Brain microvascular endothelial cell (primary cell): ENCODE data around the gene AGO3.

ENCODE experiments used
- DNase-seq: peaks from one replicate; pipeline ENCODE4 v3.0.0-alpha.2; 2020
- H3K27ac ChIP-seq: fragments of 250-450 bp; sonication (Bioruptor Pico); 2 replicates; pipeline ENCODE4 v1.5.1; 2020; ENCODE audit warnings: mild to moderate bottlenecking, moderate library complexity
- H3K27me3 ChIP-seq: fragments of 250-450 bp; sonication (Bioruptor Pico); replicated peaks from 2 replicates; pipeline ENCODE4 v1.5.1; 2020; ENCODE audit warnings: mild to moderate bottlenecking
- H3K36me3 ChIP-seq: fragments of 250-450 bp; sonication (Bioruptor Pico); replicated peaks from 2 replicates; pipeline ENCODE4 v1.5.1; 2020; ENCODE audit warnings: mild to moderate bottlenecking
- H3K4me3 ChIP-seq: 2 replicates; pipeline ENCODE4 v1.5.1; 2011; ENCODE audit warnings: low read depth, mild to moderate bottlenecking, control low read depth, low read length, moderate library complexity
- CTCF ChIP-seq: IDR thresholded peaks from 2 replicates; pipeline ENCODE4 v1.5.1; 2011; ENCODE audit warnings: low read depth, mild to moderate bottlenecking, moderate library complexity, low read length, control low read depth, inconsistent platforms; ENCODE audit errors: missing control alignments
- in situ Hi-C: cut with HindIII; loops from 2 replicates; pipeline ENCODE4 v1.10.0; 2017; ENCODE audit warnings: low sequenced_read_pairs, low pct_ligation_motif_present

Gene AGO3

GRCh38 chr1:36031441-36031840 is 100.5 kb downstream of the AGO3 start:
- Histone ChIP-seq H3K4me3 (no peak overlapping the region), H3K27me3 (no peaks in the 10 kb centered on the region), H3K36me3 (no peaks in the 10 kb centered on the region), H3K27ac (no peak overlapping the region)
- no peak for DNase-seq
- no peak for TF ChIP-seq CTCF
- in situ Hi-C loops: no loop called here

GRCh38 chr1:36034692-36035091 is 103.8 kb downstream of the AGO3 start:
- DNase-seq: peak; percentile 16
- in situ Hi-C loops: no loop called here
- H3K36me3 ChIP-seq: no peaks in the 10 kb centered on the region

GRCh38 chr1:36035154-36035553 is 104.2 kb downstream of the AGO3 start:
- Histone ChIP-seq H3K36me3 (peaks cover 3% of the 10 kb centered on the region), H3K4me3 (no peak overlapping the region), H3K27me3 (no peaks in the 10 kb centered on the region), H3K27ac (no peak overlapping the region)
- in situ Hi-C loops: no loop called here
- no peak for DNase-seq
- TF ChIP-seq CTCF: no peak

More at GRCh38 chr1:36034692-36035091, 103.8 kb downstream of the AGO3 start:
- TF ChIP-seq CTCF: no peak
- no peaks in the 10 kb centered on the region for H3K27me3 ChIP-seq
- H3K27ac ChIP-seq: no peak overlapping the region
- no peak overlapping the region for H3K4me3 ChIP-seq

GRCh38 chr1:36040238-36040637 is 109.3 kb downstream of the AGO3 start:
- Histone ChIP-seq H3K27me3 (no peaks in the 10 kb centered on the region), H3K36me3 (peaks cover 15% of the 10 kb centered on the region), H3K4me3 (no peak overlapping the region), H3K27ac (no peak overlapping the region)
- no peak for TF ChIP-seq CTCF
- no peak for DNase-seq
- in situ Hi-C loops: no loop called here

- H3K27me3 ChIP-seq: no peaks in the 10 kb centered on the region
- peaks cover 9% of the 10 kb centered on the region for H3K36me3 ChIP-seq
- no peak overlapping the region for H3K4me3 ChIP-seq
- no peak for DNase-seq
- no peak overlapping the region for H3K27ac ChIP-seq
- no peak for TF ChIP-seq CTCF
- in situ Hi-C loops: no loop called here
Observed at GRCh38 chr1:36051821-36052220, 120.9 kb downstream of the AGO3 start.

- Histone ChIP-seq H3K4me3 (no peak overlapping the region), H3K27ac (no peak overlapping the region), H3K27me3 (no peaks in the 10 kb centered on the region), H3K36me3 (peaks cover 5% of the 10 kb centered on the region)
- no peak for TF ChIP-seq CTCF
- DNase-seq: no peak
- in situ Hi-C loops: no loop called here
Observed at GRCh38 chr1:36053978-36054377, 123.1 kb downstream of the AGO3 start.
